NCI-H1417 treated with DMSO at 0.1 percent for 48 hours (cell line): ENCODE results near the gene LAMA5.

Source experiments
- DNase-seq: peaks from one replicate; lab custom pipeline; 2025; lab: John Stamatoyannopoulos, UW

LAMA5 gene

DNA sequence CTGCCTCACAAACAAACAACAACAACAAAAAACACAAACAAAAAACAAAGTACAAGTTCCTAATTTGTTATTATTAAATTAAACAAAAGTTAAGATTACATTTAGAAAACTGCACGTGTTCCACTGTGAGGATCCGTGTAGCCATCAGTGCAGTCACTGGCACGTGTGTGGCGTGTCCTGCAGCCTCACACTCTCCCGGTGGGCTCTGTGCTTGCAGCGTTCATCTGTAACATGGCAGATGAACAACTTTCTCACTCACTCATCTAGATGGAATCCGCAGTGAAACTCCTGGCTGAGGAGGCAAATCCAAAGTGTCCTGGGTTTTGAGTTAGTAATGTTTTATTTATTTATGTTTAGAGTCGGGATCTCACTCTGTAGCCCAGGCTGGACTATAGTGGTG, 77.2 kb downstream of the LAMA5 start:
- no peak for DNase-seq

- DNase-seq: no peak
Observed at GRCh38 chr20:62289131-62289530, 78.0 kb downstream of the LAMA5 start.

GRCh38 chr20:62288535-62289105, 78.5 kb downstream of the LAMA5 start:
- DNase-seq: no peak

- no peak for DNase-seq
Observed at GRCh38 chr20:62287759-62288534, 79.2 kb downstream of the LAMA5 start.

- no peak for DNase-seq
Observed at GRCh38 chr20:62287129-62287528, 80.0 kb downstream of the LAMA5 start.

DNA sequence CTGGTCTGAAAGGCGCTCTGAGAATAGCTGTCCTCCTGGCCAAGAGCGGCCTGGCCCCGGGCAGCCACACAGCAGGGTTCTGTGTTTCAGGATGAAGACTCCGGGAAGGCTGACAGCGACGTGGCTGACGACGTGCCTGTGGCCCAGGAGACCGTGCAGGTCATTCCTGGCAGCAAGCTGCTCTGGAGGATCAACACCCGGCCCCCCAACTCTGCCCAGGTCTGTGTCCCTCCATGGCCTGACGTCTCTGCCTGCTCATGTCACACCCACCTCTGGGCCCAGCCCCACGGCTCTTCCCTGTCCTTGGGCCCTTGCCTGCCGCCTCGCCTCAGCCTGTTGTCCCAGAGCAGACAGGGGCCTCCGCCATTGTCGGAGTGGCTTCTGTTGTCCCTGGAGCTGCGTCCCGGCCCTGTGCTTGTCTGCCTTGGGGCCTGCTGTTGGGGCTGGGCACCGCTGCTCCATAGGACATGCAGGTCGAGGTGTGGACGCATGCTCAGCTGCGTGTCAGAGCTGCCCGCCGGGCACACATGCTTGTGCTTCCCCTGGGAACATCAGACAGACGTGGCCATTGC, 80.5 kb downstream of the LAMA5 start:
- DNase-seq: no peak

GRCh38 chr20:62285722-62286121, 81.4 kb downstream of the LAMA5 start:
- DNase-seq: no peak

DNA sequence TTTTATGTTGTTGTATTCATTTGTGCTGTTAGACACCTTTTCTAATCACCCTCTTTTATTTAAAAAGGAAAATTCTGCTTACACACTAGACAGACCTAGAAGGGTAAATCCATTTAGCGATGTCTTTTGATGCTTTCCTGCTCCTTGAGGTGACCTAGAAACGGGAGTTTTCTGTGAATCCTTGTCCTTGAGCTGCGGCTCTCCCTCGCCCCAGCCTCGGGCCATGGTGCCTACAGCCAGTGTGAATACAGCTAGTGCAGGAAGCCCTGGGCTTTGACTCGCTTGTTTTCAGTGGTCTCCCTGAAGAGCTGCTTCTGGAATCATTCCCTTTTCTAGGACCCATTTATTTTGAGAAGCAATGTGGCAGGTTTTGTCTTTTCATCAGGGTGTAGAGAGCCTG, 82.0 kb downstream of the LAMA5 start:
- DNase-seq: no peak

DNA sequence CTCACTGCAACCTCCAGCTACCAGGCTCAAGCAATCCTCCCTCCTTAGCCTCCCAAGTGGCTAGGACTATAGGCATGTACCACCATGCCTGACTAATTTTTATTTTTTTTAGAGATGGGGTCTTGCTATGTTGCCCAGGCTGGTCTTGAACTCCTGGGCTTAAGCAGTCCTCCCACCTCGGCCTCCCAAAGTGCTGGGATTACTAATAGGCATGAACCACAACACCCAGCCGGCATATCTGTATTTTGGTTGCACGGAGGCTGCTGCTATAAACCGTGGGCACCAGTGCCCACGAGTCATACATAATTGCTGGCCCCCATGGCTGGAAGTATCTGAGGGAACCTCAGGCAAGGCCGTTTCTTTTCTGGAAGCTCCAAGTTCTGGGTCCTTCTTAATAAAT, 82.7 kb downstream of the LAMA5 start:
- no peak for DNase-seq

GRCh38 chr20:62282877-62283503, 84.1 kb downstream of the LAMA5 start:
- no peak for DNase-seq

GRCh38 chr20:62282103-62282502, 85.0 kb downstream of the LAMA5 start:
- DNase-seq: no peak

- DNase-seq: no peak
Observed at GRCh38 chr20:62281161-62281933, 85.8 kb downstream of the LAMA5 start.

GRCh38 chr20:62280303-62280702, 86.8 kb downstream of the LAMA5 start:
- DNase-seq: no peak

DNA sequence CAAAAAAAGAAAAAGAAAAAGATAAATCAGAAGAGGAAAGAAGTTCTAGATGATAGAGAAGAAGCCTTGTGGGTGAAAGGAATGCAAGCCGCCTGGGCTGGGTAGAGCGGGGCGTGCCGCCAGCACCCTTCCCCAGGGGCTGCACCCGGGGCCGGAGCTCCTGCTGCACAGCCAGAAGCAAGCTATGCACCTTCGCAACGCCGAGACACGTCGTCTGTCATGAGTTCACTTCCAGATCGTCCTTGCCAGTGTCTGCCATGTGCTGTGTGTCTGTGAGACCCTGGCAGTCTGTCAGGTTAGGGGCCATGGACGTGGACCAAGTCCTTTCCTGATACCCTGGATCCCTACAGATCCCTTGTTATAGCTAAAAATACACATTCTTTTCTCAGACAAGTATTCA, 89.9 kb downstream of the LAMA5 start:
- no peak for DNase-seq

DNA sequence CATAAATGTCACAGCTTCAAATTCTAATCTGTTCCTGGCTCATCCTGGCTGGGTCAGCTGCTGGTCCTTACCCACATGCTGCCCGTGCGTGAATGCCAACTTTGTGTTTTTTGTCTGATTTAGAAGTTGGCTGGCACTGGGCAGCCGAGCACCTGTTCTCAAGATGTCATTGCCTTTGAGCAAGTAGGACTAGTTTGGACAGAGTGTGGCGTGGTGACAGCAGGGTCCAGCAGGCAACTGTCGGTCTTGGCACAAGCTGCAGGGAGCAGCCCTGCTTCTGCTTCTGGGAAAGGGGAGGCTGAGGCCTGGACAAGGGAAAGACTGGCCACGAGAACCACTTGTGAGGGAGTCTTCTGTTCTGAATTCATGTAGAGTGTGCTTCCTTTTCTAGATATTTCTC, 90.7 kb downstream of the LAMA5 start:
- no peak for DNase-seq

- DNase-seq: no peak
Observed at GRCh38 chr20:62275219-62275618, 91.9 kb downstream of the LAMA5 start.

DNA sequence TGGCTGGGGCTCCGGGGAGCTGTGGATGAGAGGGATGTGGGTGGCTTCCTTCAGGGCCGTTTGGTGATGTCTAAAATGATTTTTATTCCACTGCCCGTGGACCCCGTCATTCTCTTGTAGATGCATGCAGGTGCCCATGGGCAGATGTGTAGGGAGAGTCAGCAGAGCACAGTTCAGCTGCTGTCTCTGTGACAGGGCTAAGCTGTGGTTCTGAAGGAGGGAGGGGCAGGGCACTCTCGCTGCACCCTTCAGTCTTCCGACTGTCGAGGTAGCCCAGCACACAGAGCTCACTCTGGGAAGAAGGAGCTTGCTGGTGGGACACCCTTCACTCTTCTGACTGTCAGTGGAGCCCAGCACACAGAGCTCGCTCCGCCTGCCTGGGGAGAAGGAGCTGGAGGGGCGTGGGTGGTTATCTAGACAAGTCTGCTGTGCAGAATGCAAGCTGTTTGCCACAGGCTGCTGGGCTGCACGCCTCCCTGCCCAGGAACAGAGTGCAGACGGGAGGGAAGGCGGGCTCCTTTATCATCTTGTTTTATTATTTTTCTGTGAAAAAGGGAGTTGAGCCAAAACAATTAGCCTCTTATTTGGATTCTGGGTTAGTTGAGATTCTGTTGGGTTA, 92.7 kb downstream of the LAMA5 start:
- DNase-seq: no peak

DNA sequence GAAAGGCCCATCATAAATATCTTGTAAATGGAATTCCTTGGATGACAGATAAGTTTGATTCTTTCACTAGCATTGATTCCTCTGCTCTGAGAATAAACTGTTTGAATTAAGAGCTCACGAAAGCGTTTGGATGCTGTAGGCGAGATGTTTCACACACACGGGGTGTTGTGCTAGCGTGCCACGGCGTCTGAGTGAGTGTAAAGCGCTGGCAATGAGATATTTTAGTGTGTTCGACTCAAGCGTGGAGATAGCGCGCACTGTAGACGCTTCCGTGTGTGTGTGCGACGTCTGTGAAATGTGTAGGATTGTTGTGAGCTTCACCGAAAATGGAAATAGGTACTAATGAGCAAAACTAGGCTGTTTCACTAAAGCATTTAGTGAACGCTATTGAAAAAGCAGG, 93.7 kb downstream of the LAMA5 start:
- no peak for DNase-seq

DNA sequence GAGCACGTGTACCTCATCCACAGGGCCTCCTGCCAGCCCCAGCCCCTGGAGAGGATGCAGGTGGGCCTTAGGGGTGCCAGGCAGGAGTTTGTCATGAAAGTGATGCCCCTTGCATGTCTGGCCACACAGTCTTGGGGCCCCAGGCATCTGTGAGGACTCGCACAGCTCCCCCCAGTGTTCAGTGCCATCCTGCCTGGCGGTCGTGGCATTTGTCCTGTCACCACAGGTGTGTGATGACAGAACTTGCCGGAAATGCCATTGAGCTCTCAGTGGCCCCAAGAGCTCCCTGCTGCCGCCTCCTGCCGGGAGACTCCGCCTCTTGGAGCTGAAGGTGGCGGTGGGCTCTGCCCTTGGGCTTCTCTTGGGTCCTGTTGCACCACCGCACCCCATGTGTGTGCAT, 94.9 kb downstream of the LAMA5 start:
- no peak for DNase-seq

DNA sequence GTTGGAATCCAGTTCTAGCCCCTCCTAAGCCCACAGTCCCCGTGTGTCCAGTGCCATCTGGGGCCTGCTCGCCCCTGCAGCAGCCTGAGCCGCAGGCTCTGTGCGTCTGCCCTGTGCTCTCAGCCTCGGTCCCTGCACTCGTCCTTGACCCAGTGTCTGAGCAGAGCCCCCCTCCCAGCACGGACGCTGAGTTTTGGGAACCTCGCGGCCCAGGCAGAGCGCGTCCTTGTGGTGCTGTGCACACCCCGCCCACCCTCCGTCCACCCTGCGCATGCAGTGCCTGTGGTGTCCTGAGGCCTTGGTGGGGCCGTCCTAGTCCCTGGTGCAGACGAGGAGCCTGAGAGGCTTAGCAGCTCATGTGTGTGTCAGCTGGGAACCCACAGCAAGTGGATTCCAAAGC, 97.2 kb downstream of the LAMA5 start:
- DNase-seq: no peak

DNA sequence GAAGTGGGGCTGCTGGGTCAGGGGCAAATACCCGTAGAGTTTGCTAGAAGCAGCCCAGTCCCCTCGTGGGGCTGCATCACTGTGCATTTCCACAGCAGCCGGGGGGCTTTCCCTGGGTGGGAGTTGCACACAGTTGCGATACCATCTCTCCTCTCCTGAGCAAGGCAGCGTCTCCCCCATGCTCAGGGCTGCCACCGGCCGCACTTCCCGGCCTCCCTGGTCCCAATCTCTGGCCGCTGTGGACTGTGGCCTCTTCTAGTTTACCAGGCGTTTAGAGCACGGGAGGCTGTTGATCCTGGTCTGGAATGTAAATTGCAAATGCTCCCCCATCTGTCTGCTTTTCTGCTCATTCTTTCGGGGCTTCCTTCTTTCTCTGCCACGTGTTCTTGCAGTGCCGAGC, 97.7 kb downstream of the LAMA5 start:
- no peak for DNase-seq
